Brain microvascular endothelial cell (primary cell): ENCODE data around the gene ANXA10.
A peak's percentile ranks its signal among the peaks of the same experiment; 100 is the strongest.

Experiments
- DNase-seq: peaks from one replicate; pipeline ENCODE4 v3.0.0-alpha.2; 2020
- H3K27ac ChIP-seq: fragments of 250-450 bp; sonication (Bioruptor Pico); 2 replicates; pipeline ENCODE4 v1.5.1; 2020; ENCODE audit warnings: mild to moderate bottlenecking, moderate library complexity
- H3K27me3 ChIP-seq: fragments of 250-450 bp; sonication (Bioruptor Pico); replicated peaks from 2 replicates; pipeline ENCODE4 v1.5.1; 2020; ENCODE audit warnings: mild to moderate bottlenecking
- H3K36me3 ChIP-seq: fragments of 250-450 bp; sonication (Bioruptor Pico); replicated peaks from 2 replicates; pipeline ENCODE4 v1.5.1; 2020; ENCODE audit warnings: mild to moderate bottlenecking
- H3K4me3 ChIP-seq: 2 replicates; pipeline ENCODE4 v1.5.1; 2011; ENCODE audit warnings: low read depth, mild to moderate bottlenecking, control low read depth, low read length, moderate library complexity
- in situ Hi-C: cut with HindIII; loops from 2 replicates; pipeline ENCODE4 v1.10.0; 2017; ENCODE audit warnings: low sequenced_read_pairs, low pct_ligation_motif_present
- TF ChIP-seq, protein P1 (sequence below): IDR thresholded peaks from 2 replicates; pipeline ENCODE4 v1.5.1; 2011; ENCODE audit warnings: low read depth, mild to moderate bottlenecking, moderate library complexity, low read length, control low read depth, inconsistent platforms; ENCODE audit errors: missing control alignments

Gene ANXA10

DNA sequence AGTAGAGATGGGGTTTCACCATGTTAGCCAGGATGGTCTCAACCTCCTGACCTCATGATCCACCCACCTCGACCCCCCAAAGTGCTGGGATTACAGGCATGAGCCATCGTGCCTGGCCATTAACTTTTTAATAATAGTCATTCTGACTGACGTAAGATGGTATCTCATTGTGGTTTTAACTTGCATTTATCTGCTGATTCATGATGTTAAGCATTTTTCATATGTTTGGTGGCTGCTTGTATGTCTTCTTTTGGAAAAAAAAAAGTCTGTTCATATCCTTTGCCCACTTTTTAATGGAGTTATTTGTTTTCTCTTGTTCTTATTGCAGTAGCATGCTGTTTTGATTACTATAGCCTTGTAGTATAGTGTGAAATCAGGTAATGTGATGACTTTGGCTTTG lies 45.8 kb downstream of the ANXA10 start:
- TF ChIP-seq, protein P1, sequence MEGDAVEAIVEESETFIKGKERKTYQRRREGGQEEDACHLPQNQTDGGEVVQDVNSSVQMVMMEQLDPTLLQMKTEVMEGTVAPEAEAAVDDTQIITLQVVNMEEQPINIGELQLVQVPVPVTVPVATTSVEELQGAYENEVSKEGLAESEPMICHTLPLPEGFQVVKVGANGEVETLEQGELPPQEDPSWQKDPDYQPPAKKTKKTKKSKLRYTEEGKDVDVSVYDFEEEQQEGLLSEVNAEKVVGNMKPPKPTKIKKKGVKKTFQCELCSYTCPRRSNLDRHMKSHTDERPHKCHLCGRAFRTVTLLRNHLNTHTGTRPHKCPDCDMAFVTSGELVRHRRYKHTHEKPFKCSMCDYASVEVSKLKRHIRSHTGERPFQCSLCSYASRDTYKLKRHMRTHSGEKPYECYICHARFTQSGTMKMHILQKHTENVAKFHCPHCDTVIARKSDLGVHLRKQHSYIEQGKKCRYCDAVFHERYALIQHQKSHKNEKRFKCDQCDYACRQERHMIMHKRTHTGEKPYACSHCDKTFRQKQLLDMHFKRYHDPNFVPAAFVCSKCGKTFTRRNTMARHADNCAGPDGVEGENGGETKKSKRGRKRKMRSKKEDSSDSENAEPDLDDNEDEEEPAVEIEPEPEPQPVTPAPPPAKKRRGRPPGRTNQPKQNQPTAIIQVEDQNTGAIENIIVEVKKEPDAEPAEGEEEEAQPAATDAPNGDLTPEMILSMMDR = no peak
- DNase-seq = peak; percentile 93
- no peaks in the 10 kb centered on the region for H3K36me3 ChIP-seq
- H3K4me3 ChIP-seq = no peak overlapping the region
- in situ Hi-C loops = no loop called here
- H3K27me3 ChIP-seq = no peaks in the 10 kb centered on the region
- peak overlapping the region; percentile 99 for H3K27ac ChIP-seq

DNA sequence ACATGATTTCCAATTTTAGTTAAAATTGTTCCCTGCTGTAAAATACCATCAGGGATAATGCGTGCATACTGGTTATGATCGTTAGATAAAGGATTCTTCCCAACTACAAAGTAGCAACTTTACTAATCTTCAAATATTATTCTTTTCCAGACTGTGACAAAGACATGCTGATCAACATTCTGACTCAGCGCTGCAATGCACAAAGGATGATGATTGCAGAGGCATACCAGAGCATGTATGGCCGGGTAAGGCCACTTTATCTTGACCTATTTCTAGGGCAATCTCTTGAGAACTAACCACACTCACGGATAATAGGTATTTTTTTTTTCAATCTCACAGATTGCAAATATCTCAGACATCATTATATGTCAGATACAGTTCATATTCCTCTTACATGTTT lies 47.0 kb downstream of the ANXA10 start:
- in situ Hi-C loops = no loop called here
- H3K4me3 ChIP-seq = no peak overlapping the region
- peak overlapping the region; percentile 99 for H3K27ac ChIP-seq
- H3K27me3 ChIP-seq = no peaks in the 10 kb centered on the region
- DNase-seq = peak; percentile 96
- TF ChIP-seq, protein P1 = no peak
- no peaks in the 10 kb centered on the region for H3K36me3 ChIP-seq

GRCh38 chr4:168141733-168142132 lies 49.4 kb downstream of the ANXA10 start:
- no peak overlapping the region for H3K27ac ChIP-seq
- TF ChIP-seq, protein P1 = no peak
- H3K4me3 ChIP-seq = no peak overlapping the region
- in situ Hi-C loops = no loop called here
- DNase-seq = no peak
- H3K27me3 ChIP-seq = no peaks in the 10 kb centered on the region
- no peaks in the 10 kb centered on the region for H3K36me3 ChIP-seq

GRCh38 chr4:168143601-168144000 lies 51.3 kb downstream of the ANXA10 start:
- no peak for DNase-seq
- no peak overlapping the region for H3K4me3 ChIP-seq

DNA sequence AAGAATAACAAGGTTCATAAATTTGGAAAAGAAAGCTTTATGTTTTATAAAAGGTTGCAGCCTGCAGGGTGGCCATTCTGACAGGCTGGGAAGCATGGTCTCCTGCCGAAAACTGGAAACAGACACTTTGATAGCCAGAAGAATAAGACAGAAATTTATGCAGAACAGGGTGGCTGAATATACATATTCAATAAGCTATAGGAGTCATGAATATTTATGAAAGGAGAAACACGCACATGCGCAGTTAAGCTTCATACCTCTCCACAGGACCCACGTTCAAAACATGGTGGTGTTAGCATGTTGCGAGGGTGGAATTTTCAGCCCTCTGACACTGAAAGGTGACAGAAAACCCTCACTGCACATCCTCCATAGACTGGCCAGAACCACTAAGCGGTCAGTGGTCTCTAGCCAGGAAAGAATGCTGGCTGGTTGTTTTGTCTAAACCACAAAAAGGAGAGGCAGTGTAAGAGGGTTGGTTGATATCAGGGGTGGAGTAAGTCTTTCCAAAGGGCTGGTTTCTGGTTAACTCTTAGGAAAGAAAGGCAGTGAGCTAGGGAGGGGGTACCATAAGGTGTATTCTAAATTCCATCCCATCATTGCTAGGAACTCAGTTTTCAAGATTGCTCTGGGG lies 58.2 kb downstream of the ANXA10 start:
- in situ Hi-C loops = no loop called here
- TF ChIP-seq, protein P1 = no peak
- no peaks in the 10 kb centered on the region for H3K36me3 ChIP-seq
- peak; percentile 45 for DNase-seq
- H3K27ac ChIP-seq = no peak overlapping the region
- H3K4me3 ChIP-seq = no peak overlapping the region
- H3K27me3 ChIP-seq = no peaks in the 10 kb centered on the region

More at GRCh38 chr4:168143601-168144000, 51.3 kb downstream of the ANXA10 start:
- Histone ChIP-seq H3K27me3 (no peaks in the 10 kb centered on the region), H3K36me3 (no peaks in the 10 kb centered on the region), H3K27ac (no peak overlapping the region)
- in situ Hi-C loops = no loop called here
- TF ChIP-seq, protein P1 = no peak

GRCh38 chr4:168151327-168151726 lies 59.0 kb downstream of the ANXA10 start:
- DNase-seq = no peak
- in situ Hi-C loops = no loop called here
- Histone ChIP-seq H3K4me3 (no peak overlapping the region), H3K27ac (no peak overlapping the region), H3K27me3 (no peaks in the 10 kb centered on the region), H3K36me3 (no peaks in the 10 kb centered on the region)
- TF ChIP-seq, protein P1 = no peak
